Measurements from ENCODE around the gene COLEC11.

COLEC11 gene

DNA sequence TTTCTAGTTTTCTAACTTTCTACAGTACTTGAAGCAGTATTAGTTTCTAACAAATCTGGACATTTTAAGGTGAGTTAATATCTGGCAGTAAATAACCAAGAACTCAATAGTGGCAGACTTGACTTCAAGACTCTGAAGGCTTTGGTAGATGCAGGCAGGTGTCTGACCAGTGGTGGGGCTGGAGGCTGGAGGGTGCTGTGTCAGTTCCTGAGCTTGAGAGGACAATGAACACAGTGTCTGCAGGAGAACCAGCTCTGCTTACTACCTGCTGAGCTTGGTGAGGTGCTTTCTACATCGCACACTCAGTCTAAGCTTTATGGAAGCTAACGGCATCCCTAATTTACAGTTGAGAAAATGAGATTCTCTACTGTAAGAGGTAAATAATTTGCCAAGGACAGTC is 84.3 kb downstream of the COLEC11 start:
- FAIRE-seq, result no peak

DNA sequence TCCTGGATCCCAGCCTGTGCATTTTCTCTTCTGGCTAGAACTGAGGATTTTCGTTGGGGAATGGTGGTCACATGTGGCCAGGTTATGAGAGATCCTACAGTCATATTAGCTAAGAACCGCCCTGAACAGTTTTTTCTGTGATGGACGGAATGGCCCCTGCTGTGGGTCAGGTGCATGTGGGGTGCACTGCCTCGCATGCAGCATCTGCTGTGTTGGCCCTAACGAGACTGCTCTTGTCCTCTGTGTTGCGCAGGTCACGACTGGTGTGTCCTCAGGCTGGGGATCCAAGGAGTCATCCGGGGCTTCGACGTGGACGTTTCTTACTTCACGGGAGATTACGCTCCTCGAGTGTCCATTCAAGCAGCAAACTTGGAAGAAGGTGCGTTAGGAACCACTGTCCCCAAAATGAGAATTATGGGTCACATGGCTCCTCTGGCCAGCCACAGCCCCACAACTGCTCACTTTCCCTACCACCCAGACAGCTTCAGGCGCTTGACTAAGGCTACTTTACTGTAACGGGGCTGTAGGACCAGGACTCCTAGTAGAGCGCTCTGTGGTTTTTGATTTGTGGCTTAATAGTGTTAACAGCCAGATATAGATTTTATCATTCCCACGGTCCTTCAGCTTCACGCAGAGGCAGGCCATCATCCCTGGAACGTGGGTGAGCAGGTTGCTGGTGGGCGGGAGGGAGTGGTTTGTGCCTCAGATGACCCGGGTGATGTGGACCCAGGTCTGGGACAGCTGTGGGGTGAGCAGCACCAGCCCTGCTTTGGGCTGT is 84.9 kb downstream of the COLEC11 start:
- no peak for FAIRE-seq

DNA sequence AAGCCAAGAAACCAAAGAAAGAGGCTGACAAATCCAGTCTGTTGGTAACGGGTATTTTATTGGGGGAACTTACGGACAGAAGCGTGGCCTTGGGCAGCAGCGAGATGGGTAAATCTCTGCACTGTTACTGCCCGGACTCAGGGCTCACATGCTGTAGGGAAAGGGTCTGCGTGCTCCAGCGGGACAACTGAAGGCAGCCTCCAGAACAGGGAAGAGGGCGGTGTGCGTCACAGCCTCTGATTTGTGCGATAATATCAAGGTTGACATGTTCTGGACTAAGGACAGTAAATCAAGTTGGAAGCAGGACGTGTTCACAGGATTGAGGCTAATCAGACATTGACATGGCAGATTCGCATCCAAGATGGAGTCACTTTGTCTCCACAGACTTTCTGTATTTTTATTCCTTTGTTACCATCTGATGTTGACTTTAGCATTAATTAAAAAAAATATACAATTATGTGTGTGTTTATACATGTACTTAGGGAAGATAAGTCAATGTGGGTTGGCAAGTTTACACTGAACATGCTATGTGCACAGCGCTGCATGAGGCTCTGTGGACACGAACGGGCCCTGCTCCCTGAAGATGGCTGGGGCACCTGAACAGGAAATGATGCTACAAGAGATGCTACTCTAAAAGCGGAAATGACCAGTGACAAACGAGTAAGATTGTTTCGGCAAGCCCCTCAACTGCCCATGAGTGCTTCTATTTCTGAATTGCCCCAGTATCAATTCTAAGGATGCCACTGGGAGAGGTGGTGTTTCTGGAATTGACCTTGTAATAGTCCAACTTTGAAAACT is 85.8 kb downstream of the COLEC11 start:
- no peak for FAIRE-seq

DNA sequence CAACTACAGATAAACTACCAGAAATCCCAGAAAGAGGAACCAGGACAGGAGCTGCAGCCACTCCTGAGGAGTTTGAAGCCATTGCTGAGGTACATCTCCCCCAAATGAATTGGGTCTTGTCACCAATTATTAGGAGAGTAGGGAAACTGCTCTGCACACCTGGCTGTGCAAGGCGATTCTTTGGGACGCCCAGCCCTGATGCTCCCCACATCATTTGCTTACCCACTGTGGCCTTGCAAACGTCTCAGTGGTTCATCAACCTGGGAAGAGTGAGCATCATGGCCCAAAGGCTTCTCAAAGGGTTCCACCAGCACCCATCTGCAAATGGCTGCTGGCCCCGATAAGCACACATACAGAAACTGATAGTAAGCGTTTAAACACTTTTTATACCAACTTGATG is 86.7 kb downstream of the COLEC11 start:
- FAIRE-seq, result no peak

DNA sequence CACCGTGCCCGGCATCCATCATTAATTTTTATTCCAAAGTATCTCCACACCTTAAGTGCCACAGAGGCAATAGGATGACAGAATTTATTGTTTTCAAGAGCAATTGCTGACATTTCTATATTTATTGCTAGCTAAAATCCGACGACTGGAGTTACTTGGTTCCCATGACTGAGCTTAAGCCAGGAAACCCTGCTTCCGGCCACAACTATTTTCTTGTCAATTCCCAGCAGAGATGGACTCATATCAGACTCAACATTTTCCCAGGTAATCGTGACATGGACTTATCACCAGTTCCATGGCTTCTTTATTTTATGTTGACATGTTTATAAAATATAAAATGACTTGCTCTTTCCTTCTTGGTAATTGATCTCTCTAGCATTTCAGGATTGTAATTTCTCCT is 87.9 kb downstream of the COLEC11 start:
- no peak for FAIRE-seq

DNA sequence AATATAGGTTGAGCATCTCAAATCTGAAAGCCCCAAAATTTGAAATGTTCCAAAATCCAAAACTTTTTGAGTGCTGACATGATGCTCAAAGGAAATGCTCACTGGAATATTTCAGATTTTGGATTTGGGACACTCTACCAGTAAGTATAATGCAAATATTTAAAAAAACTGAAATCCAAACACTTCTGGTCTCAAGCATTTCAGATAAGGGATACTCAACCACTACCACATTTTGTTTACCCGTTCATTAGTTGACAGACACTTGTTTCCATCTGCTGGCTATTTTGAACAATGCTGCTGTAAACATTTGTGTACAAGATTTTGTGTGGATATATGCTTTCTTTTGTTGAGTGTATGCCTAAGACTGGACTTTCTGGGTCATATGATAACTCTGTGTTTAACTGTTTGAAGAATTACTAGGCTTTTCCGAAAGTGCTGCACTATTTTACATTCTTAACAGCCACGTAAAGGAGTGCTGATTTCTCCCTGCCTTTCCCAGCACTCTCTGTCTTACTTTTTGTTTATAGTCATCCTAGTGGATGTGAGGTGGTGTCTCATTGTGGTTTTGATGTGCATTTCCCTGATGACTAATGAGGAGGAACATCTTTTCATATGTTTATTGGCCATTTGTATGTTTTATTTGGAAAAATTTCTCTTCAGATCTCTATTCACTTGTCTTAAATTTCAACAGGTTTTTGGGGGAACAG is 89.0 kb downstream of the COLEC11 start:
- no peak for FAIRE-seq

DNA sequence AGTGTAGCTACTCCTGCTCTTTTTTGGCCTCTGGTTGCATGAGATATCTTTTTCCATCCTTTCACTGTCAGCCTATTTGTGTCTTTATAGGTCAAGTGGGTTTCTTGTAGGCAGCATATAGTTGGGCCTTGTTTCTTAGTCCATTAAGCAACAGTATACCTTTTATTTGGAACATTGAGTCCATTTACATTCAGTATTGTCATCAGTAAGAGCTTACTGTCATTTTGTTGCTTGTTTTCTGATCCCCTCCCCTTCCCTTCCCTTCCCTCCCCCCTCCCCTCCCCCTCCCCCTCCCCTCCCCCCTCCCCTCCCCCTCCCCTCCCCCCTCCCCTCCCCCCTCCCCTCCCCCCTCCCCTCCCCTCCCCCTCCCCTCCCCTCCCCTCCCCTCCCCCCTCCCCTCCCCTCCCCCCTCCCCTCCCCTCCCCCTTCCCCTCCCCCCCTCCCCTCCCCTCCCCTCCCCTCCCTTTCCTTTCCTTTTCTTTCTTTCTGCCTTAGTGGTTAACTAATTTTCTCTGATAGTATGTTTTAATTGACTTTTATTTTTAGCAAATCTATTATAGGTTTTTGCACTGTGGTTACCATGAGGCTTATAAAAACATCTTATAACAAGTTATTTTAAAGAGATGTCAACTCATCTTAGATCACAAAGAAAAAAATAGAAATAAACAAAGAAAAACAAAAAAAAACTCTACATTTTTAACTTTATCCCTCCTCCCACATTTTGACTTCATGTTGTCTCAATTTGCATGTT is 95.3 kb downstream of the COLEC11 start:
- FAIRE-seq, result no peak

DNA sequence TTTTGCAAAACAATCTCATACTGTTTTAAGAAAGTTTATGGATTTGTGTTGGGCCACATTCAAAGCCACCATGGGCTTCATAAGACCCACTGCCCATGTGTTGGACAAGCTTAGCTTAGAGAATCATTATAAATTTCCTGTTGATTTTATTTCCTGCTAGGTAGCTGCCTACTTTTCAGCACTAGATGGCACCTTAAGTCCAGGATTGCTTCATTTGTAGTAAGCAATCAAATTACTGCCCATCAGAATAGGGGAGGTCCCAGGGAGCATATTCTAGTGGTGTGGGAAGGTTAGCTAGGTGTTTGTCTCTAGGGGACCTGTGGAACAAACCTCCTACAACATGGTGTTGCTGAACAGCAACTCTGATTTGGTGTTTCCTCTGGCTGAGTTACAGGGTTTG is 97.5 kb downstream of the COLEC11 start:
- no peak for FAIRE-seq
